Bronchial epithelial cell (primary cell): ENCODE results near the gene MTM1. TPM values are rescaled to one million over a fixed set of nuclear protein-coding genes. Genes with fewer than 3 reads are reported as not detected.

Experiments used
- DNase-seq: peaks from one replicate; pipeline ENCODE4 v3.0.0-alpha.2; 2010; ENCODE audit warnings: low read depth
- FAIRE-seq: peaks from 2 replicates; lab custom pipeline; 2011; peaks lifted over from hg19 to GRCh38; lab: Jason Lieb, UNC
- H3K27me3 ChIP-seq: 2 replicates; pipeline ENCODE4 v1.5.1; 2011; ENCODE audit warnings: low read length; ENCODE audit not compliant: control insufficient read depth, insufficient read depth
- H3K36me3 ChIP-seq: 2 replicates; pipeline ENCODE4 v1.5.1; 2011; ENCODE audit warnings: low read length; ENCODE audit not compliant: control insufficient read depth, insufficient read depth
- H3K4me3 ChIP-seq: 2 replicates; pipeline ENCODE4 v1.5.1; 2011; ENCODE audit warnings: mild to moderate bottlenecking, low read depth, low read length, control low read depth
- total RNA-seq: library from RNA; depleted of rRNA; stranded (reverse); fragments of >200 nt; gene quantifications from 2 replicates; pipeline ENCODE4 v1.2.1, GENCODE V29; 2014
- TF ChIP-seq, protein P1 (sequence below): IDR thresholded peaks from 2 replicates; pipeline ENCODE4 v1.5.1; 2011; ENCODE audit warnings: mild to moderate bottlenecking, moderate library complexity, low read length, control low read depth, inconsistent platforms; ENCODE audit not compliant: insufficient read depth, severe bottlenecking

MTM1 gene
- total RNA-seq, 1 donor from 2014 or later = 11.3 TPM

GRCh38 chrX:150599226-150599625 is 30.8 kb downstream of the MTM1 start:
- DNase-seq = no peak

DNA sequence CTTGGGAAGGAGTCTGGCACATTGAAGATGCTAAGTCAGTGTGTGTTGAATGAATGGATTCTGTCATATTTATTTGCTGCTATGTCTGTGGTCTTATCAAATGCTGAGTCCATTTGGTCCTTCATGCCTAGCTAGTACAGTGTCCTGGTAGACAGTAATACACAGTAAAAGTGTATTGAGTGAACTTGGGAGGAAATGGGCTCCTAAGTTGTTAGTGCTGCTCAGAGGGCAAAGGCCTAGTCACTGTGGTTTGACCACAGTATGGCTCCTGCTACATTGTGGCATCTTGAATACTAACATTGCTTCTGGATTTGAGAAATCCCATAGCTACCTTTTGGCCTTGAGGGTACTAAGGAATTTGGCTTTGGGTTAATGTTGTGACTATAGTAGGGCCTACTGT is 33.9 kb downstream of the MTM1 start:
- DNase-seq (no peak), FAIRE-seq (no peak)
- TF ChIP-seq, protein P1, sequence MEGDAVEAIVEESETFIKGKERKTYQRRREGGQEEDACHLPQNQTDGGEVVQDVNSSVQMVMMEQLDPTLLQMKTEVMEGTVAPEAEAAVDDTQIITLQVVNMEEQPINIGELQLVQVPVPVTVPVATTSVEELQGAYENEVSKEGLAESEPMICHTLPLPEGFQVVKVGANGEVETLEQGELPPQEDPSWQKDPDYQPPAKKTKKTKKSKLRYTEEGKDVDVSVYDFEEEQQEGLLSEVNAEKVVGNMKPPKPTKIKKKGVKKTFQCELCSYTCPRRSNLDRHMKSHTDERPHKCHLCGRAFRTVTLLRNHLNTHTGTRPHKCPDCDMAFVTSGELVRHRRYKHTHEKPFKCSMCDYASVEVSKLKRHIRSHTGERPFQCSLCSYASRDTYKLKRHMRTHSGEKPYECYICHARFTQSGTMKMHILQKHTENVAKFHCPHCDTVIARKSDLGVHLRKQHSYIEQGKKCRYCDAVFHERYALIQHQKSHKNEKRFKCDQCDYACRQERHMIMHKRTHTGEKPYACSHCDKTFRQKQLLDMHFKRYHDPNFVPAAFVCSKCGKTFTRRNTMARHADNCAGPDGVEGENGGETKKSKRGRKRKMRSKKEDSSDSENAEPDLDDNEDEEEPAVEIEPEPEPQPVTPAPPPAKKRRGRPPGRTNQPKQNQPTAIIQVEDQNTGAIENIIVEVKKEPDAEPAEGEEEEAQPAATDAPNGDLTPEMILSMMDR = no peak
- Histone ChIP-seq H3K4me3 (no peak overlapping the region), H3K36me3 (peaks cover 2% of the 10 kb centered on the region), H3K27me3 (no peaks in the 10 kb centered on the region)

More at GRCh38 chrX:150599226-150599625, 30.8 kb downstream of the MTM1 start:
- FAIRE-seq = no peak
- Histone ChIP-seq H3K36me3 (peaks cover 2% of the 10 kb centered on the region), H3K4me3 (no peak overlapping the region), H3K27me3 (no peaks in the 10 kb centered on the region)
- TF ChIP-seq, protein P1 = no peak

GRCh38 chrX:150602743-150603142 is 34.3 kb downstream of the MTM1 start:
- Histone ChIP-seq H3K4me3 (no peak overlapping the region), H3K27me3 (no peaks in the 10 kb centered on the region), H3K36me3 (peaks cover 2% of the 10 kb centered on the region)
- FAIRE-seq = no peak
- TF ChIP-seq, protein P1 = no peak
- DNase-seq = no peak

GRCh38 chrX:150605603-150606002 is 37.2 kb downstream of the MTM1 start:
- DNase-seq = no peak
- H3K36me3 ChIP-seq = peaks cover 2% of the 10 kb centered on the region
- H3K27me3 ChIP-seq = no peaks in the 10 kb centered on the region
- FAIRE-seq = no peak
- H3K4me3 ChIP-seq = no peak overlapping the region
- TF ChIP-seq, protein P1 = no peak

- TF ChIP-seq, protein P1 = no peak
- FAIRE-seq = no peak
- H3K4me3 ChIP-seq = no peak overlapping the region
- DNase-seq = no peak
- no peaks in the 10 kb centered on the region for H3K36me3 ChIP-seq
- H3K27me3 ChIP-seq = no peaks in the 10 kb centered on the region
Observed at GRCh38 chrX:150607201-150607600, 38.8 kb downstream of the MTM1 start.

- FAIRE-seq (no peak), DNase-seq (no peak)
- Histone ChIP-seq H3K27me3 (no peaks in the 10 kb centered on the region), H3K4me3 (no peak overlapping the region), H3K36me3 (no peaks in the 10 kb centered on the region)
- TF ChIP-seq, protein P1 = no peak
Observed at GRCh38 chrX:150610043-150610442, 41.6 kb downstream of the MTM1 start.
